ENCODE results near the gene ZEB2. TPM values are rescaled to one million over a fixed set of nuclear protein-coding genes. Genes with fewer than 3 reads are reported as not detected.

ZEB2 gene
- polyA plus RNA-seq, 2 of the 4 experiments (the other 2 are of a cell fraction) = 4.2 to 7.0 TPM

DNA sequence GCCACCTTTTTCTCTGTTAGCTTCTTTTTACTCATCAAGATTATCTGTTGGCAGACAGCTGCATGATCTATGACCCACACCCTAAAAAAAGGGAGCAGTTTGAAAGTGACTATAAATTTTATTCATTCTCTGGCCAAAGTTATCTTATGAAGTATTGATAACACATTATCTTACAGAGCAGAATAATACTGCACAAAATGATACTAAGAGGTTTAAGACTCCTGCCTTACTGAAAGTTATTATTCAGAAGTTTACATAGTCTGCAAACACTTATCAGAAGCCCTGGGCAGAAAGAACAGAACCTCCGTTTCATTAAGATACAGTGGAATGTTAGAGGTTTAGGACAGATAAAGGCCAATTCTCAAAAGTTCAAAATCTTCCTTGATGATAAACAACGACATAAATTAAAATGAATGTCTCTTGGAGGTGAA is 78.2 kb downstream of the ZEB2 start:
- no peak for FAIRE-seq
- H3K4me2 ChIP-seq = no peak overlapping the region
- H3K4me1 ChIP-seq = peaks cover 23% of the 10 kb centered on the region
- TF ChIP-seq EP300 (IDR thresholded peaks at IDR 0.05) = no peak
- TF ChIP-seq RFX5 (IDR thresholded peaks at IDR 0.05) = no peak
- no peak for TF ChIP-seq EHMT2 (IDR thresholded peaks at IDR 0.05; ENCODE audit: low read depth)
- no peak for TF ChIP-seq TP53 (CRISPR knock-in tag; IDR thresholded peaks at IDR 0.05)
- TF ChIP-seq, protein P1, sequence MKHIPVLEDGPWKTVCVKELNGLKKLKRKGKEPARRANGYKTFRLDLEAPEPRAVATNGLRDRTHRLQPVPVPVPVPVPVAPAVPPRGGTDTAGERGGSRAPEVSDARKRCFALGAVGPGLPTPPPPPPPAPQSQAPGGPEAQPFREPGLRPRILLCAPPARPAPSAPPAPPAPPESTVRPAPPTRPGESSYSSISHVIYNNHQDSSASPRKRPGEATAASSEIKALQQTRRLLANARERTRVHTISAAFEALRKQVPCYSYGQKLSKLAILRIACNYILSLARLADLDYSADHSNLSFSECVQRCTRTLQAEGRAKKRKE (CRISPR knock-in tag; IDR thresholded peaks at IDR 0.05; ENCODE audit: low read depth) = no peak
- TF ChIP-seq POLR2A (IDR thresholded peaks at IDR 0.05; ENCODE audit: low read length) = no peak
- no peak for TF ChIP-seq EHF (CRISPR knock-in tag; IDR thresholded peaks at IDR 0.05)
- TF ChIP-seq MAX (IDR thresholded peaks at IDR 0.05) = no peak
- TF ChIP-seq CEBPB (IDR thresholded peaks at IDR 0.05) = no peak
- no peak for TF ChIP-seq RAD21 (conservative IDR thresholded peaks at IDR 0.05 in 1 of 2, IDR thresholded peaks at IDR 0.05 in 1 of 2)
- no peak for TF ChIP-seq POLR2AphosphoS2 (conservative IDR thresholded peaks at IDR 0.05; ENCODE audit: low read length)
- TF ChIP-seq, protein P2, sequence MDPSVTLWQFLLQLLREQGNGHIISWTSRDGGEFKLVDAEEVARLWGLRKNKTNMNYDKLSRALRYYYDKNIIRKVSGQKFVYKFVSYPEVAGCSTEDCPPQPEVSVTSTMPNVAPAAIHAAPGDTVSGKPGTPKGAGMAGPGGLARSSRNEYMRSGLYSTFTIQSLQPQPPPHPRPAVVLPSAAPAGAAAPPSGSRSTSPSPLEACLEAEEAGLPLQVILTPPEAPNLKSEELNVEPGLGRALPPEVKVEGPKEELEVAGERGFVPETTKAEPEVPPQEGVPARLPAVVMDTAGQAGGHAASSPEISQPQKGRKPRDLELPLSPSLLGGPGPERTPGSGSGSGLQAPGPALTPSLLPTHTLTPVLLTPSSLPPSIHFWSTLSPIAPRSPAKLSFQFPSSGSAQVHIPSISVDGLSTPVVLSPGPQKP (IDR thresholded peaks at IDR 0.05; ENCODE audit: low read depth, low read length) = no peak
- TF ChIP-seq ZFP36 (IDR thresholded peaks at IDR 0.05; ENCODE audit: borderline replicate concordance, partially characterized antibody) = no peak
- DNase-seq (ENCODE audit: low read depth in 1 of 2, low spot score in 1 of 2) = no peak
- ChIA-PET CTCF (interaction anchor here (0.6 kb wide), 1 partner anchor 32 kb away, joined by 3 read pairs; no protein-coding TSS in a partner anchor), POLR2A (no interaction called here)
- WGBS (ENCODE audit: missing lambda C conversion rate) = 76% methylated on average over 2 of the region's 2 CpGs
- no peaks in the 10 kb centered on the region for H3K9me3 ChIP-seq
- H3K4me3 ChIP-seq = no peak overlapping the region
- ATAC-seq = no peak
- H3K27ac ChIP-seq = no peak overlapping the region

DNA sequence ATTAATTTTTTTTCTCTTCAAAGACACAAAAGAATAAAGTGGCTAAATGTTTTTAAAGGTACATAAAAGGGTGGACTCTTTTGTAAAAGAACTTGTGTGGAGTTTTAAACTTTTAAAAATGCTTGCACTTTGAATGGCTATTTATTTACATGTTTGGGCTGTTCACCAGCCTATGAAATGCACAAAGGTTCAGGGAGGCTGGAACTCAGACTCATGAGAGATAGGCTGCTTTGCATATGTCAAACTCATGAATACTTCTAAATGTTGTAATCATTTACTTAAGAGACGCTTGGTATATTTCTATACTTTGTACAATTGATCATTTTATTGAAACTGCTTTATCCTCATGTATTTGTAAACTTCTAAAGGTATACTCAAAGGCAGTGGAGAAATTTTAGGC is 79.9 kb downstream of the ZEB2 start:
- POLR2A ChIA-PET = no interaction called here
- no peak for TF ChIP-seq CBX8 (IDR thresholded peaks at IDR 0.05)
- no peak for TF ChIP-seq HDAC2 (IDR thresholded peaks at IDR 0.05)
- TF ChIP-seq POLR2A (IDR thresholded peaks at IDR 0.05; ENCODE audit: low read length) = no peak
- TF ChIP-seq FOXS1 (CRISPR knock-in tag; IDR thresholded peaks at IDR 0.05) = no peak
- no peak for TF ChIP-seq ESRRA (IDR thresholded peaks at IDR 0.05; ENCODE audit: borderline replicate concordance, low read length)
- TF ChIP-seq, protein P3, sequence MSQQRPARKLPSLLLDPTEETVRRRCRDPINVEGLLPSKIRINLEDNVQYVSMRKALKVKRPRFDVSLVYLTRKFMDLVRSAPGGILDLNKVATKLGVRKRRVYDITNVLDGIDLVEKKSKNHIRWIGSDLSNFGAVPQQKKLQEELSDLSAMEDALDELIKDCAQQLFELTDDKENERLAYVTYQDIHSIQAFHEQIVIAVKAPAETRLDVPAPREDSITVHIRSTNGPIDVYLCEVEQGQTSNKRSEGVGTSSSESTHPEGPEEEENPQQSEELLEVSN (IDR thresholded peaks at IDR 0.05; ENCODE audit: borderline replicate concordance, low read depth) = no peak
- no peak for TF ChIP-seq NPAS2 (CRISPR knock-in tag; IDR thresholded peaks at IDR 0.05; ENCODE audit: borderline replicate concordance)
- no peak for TF ChIP-seq MYC (IDR thresholded peaks at IDR 0.05; ENCODE audit: borderline replicate concordance, low read length)
- no peak for TF ChIP-seq ZFP36 (IDR thresholded peaks at IDR 0.05; ENCODE audit: borderline replicate concordance, partially characterized antibody)
- no peak for TF ChIP-seq MAFK (IDR thresholded peaks at IDR 0.05; ENCODE audit: partially characterized antibody)
- TF ChIP-seq ZNF302 (CRISPR knock-in tag; IDR thresholded peaks at IDR 0.05) = no peak
- no peak for TF ChIP-seq NR3C1 (IDR thresholded peaks at IDR 0.05)
- Histone ChIP-seq H3K4me3 (no peak overlapping the region), H3K4me1 (peaks cover 25% of the 10 kb centered on the region), H3K27ac (no peak overlapping the region), H3K9me3 (no peaks in the 10 kb centered on the region), H3K4me2 (no peak overlapping the region)
- no peak for ATAC-seq
- DNase-seq (ENCODE audit: low read depth in 1 of 2, low spot score in 1 of 2) = no peak
- CTCF ChIA-PET = no interaction called here
- no peak for FAIRE-seq
- 91% methylated on average over 1 of the region's 1 CpG for WGBS (ENCODE audit: missing lambda C conversion rate)
